Keratinocyte (primary cell): Measurements from ENCODE around the gene PJA1. TPM values are rescaled to one million over a fixed set of nuclear protein-coding genes. Genes with fewer than 3 reads are reported as not detected.

ENCODE experiments used
- DNase-seq: peaks from one replicate; pipeline ENCODE4 v3.0.0-alpha.2; 2011; ENCODE audit warnings: low read depth, missing footprints, low spot score
- FAIRE-seq: peaks from 2 replicates; lab custom pipeline; 2011; peaks lifted over from hg19 to GRCh38; lab: Jason Lieb, UNC
- H2AFZ ChIP-seq: 2 replicates; pipeline ENCODE4 v1.6.0; 2012; ENCODE audit warnings: low read length, control low read depth, inconsistent platforms; ENCODE audit not compliant: control insufficient read depth
- H3K27ac ChIP-seq: 2 replicates; pipeline ENCODE4 v1.5.1; 2011; ENCODE audit warnings: low read length; ENCODE audit not compliant: control insufficient read depth, insufficient read depth
- H3K27me3 ChIP-seq: 3 replicates; pipeline ENCODE4 v1.6.0; 2011; ENCODE audit warnings: low read length; ENCODE audit not compliant: control insufficient read depth, insufficient read depth; ENCODE audit errors: extremely low read depth
- H3K36me3 ChIP-seq, 2 experiments: 2 replicates in 1 of 2; 3 replicates in 1 of 2; pipeline ENCODE4 v1.5.1; 2011; ENCODE audit warnings: low read length in 2 of 2, mild to moderate bottlenecking in 1 of 2; ENCODE audit not compliant: control insufficient read depth in 2 of 2, insufficient read depth in 2 of 2; ENCODE audit errors: extremely low read depth in 1 of 2
- H3K4me1 ChIP-seq: 3 replicates; pipeline ENCODE4 v1.5.1; 2011; ENCODE audit warnings: low read length; ENCODE audit not compliant: control insufficient read depth, insufficient read depth; ENCODE audit errors: extremely low read depth
- H3K4me2 ChIP-seq: 3 replicates; pipeline ENCODE4 v1.6.0; 2011; ENCODE audit warnings: low read depth, low read length; ENCODE audit not compliant: control insufficient read depth, insufficient read depth; ENCODE audit errors: extremely low read depth
- H3K4me3 ChIP-seq, 3 experiments: fragments of 200-600 bp in 1 of 3; sonication (generic) in 1 of 3; 2 replicates in 2 of 3; 3 replicates in 1 of 3; pipeline ENCODE4 v1.5.1; 2011 to 2016; ENCODE audit warnings: low read length in 3 of 3, mild to moderate bottlenecking in 3 of 3, control low read depth in 2 of 3, inconsistent platforms in 1 of 3, low read depth in 1 of 3, mixed read lengths in 1 of 3, mixed run types in 1 of 3, moderate library complexity in 1 of 3; ENCODE audit not compliant: control insufficient read depth in 2 of 3, insufficient read depth in 2 of 3; ENCODE audit errors: extremely low read depth in 1 of 3
- H3K79me2 ChIP-seq: 2 replicates; pipeline ENCODE4 v1.6.0; 2012; ENCODE audit warnings: low read length; ENCODE audit not compliant: control insufficient read depth, insufficient read depth
- H3K9ac ChIP-seq: 3 replicates; pipeline ENCODE4 v1.6.0; 2011; ENCODE audit warnings: low read length; ENCODE audit not compliant: control insufficient read depth, insufficient read depth; ENCODE audit errors: extremely low read depth
- H3K9me1 ChIP-seq: 3 replicates; pipeline ENCODE4 v1.6.0; 2011; ENCODE audit warnings: low read length; ENCODE audit not compliant: control insufficient read depth, insufficient read depth; ENCODE audit errors: extremely low read depth
- H3K9me3 ChIP-seq: 2 replicates; pipeline ENCODE4 v1.5.1; 2012; ENCODE audit warnings: low read depth, low read length; ENCODE audit not compliant: control insufficient read depth
- H4K20me1 ChIP-seq: 3 replicates; pipeline ENCODE4 v1.6.0; 2011; ENCODE audit warnings: low read length; ENCODE audit not compliant: control insufficient read depth, insufficient read depth; ENCODE audit errors: extremely low read depth
- CTCF ChIP-seq, 3 experiments: IDR thresholded peaks in 1 of 3; conservative IDR thresholded peaks in 1 of 3; optimal IDR thresholded peaks in 1 of 3; 2 replicates in 2 of 3; 3 replicates in 1 of 3; pipeline versions ENCODE3 to v1.5.1; 2011; ENCODE audit warnings: low read length in 3 of 3, mild to moderate bottlenecking in 3 of 3, moderate library complexity in 2 of 3, control low read depth in 1 of 3, inconsistent platforms in 1 of 3; ENCODE audit not compliant: insufficient read depth in 2 of 3; ENCODE audit errors: extremely low read depth in 1 of 3
- EZH2 ChIP-seq: IDR thresholded peaks from one replicate; pipeline ENCODE4 v1.6.1; 2012; ENCODE audit warnings: inconsistent platforms, mild to moderate bottlenecking, low read length, moderate library complexity
- dilution Hi-C: fragments of 300-500 bp; cut with MboI; formaldehyde crosslinking; loops from one replicate; pipeline ENCODE4 v1.7.0; 2020; ENCODE audit warnings: low sequenced_read_pairs; ENCODE audit not compliant: extremely low pct_ligation_motif_present
- polyA plus RNA-seq, 5 experiments: library from polyadenylated mRNA; depleted of rRNA in 3 of 5; stranded (reverse) in 3 of 5; stranded (forward) in 1 of 5; unstranded in 1 of 5; fragments of >200 nt; gene quantifications; 1 replicate in 1 of 5; 2 replicates in 3 of 5; 3 replicates in 1 of 5; pipeline versions ENCODE4 v1.2.1 to v1.2.3, GENCODE V29; 2011 to 2012; ENCODE audit warnings: missing spikeins in 2 of 5, low read depth in 1 of 5, low replicate concordance in 1 of 5

Gene PJA1
- polyA plus RNA-seq, 1 donor (not counting 4 experiments of a cell fraction or from before 2014, with no cell fraction given) = 19.2 TPM

GRCh38 chrX:69154051-69154450 is 11.2 kb downstream of the PJA1 start:
- H3K4me3 ChIP-seq = no peak overlapping the region
- H3K9me1 ChIP-seq = no peaks in the 10 kb centered on the region
- dilution Hi-C loops = no loop called here
- DNase-seq = no peak
- H4K20me1 ChIP-seq = no peaks in the 10 kb centered on the region
- no peaks in the 10 kb centered on the region for H3K79me2 ChIP-seq
- no peak overlapping the region for H3K4me2 ChIP-seq
- TF ChIP-seq EZH2 (no peak), CTCF (optimal IDR thresholded peaks at IDR 0.05 in 1 of 3, IDR thresholded peaks at IDR 0.05 in 1 of 3, conservative IDR thresholded peaks at IDR 0.05 in 1 of 3; ENCODE audit: extremely low read depth in 1 of 3, insufficient read depth in 2 of 3, low read length in 3 of 3) (no peak)
- no peaks in the 10 kb centered on the region for H3K36me3 ChIP-seq
- no peak for FAIRE-seq
- H3K27me3 ChIP-seq = no peaks in the 10 kb centered on the region
- peaks cover 18% of the 10 kb centered on the region for H3K4me1 ChIP-seq
- no peak overlapping the region for H3K27ac ChIP-seq
- H3K9ac ChIP-seq = no peak overlapping the region
- no peaks in the 10 kb centered on the region for H3K9me3 ChIP-seq
- no peak overlapping the region for H2AFZ ChIP-seq

GRCh38 chrX:69153060-69153730 is 12.1 kb downstream of the PJA1 start:
- H3K9ac ChIP-seq = no peak overlapping the region
- no peak for DNase-seq
- no peaks in the 10 kb centered on the region for H3K27me3 ChIP-seq
- no peak for FAIRE-seq
- dilution Hi-C loops = no loop called here
- TF ChIP-seq CTCF (optimal IDR thresholded peaks at IDR 0.05 in 1 of 3, IDR thresholded peaks at IDR 0.05 in 1 of 3, conservative IDR thresholded peaks at IDR 0.05 in 1 of 3; ENCODE audit: extremely low read depth in 1 of 3, insufficient read depth in 2 of 3, low read length in 3 of 3) = no peak
- no peak for TF ChIP-seq EZH2
- no peak overlapping the region for H2AFZ ChIP-seq
- no peak overlapping the region for H3K4me3 ChIP-seq
- H3K4me2 ChIP-seq = no peak overlapping the region
- H3K9me1 ChIP-seq = no peaks in the 10 kb centered on the region
- H3K27ac ChIP-seq = no peak overlapping the region
- H3K4me1 ChIP-seq = peaks cover 16% of the 10 kb centered on the region
- no peaks in the 10 kb centered on the region for H3K9me3 ChIP-seq
- H4K20me1 ChIP-seq = no peaks in the 10 kb centered on the region
- H3K79me2 ChIP-seq = no peaks in the 10 kb centered on the region
- no peaks in the 10 kb centered on the region for H3K36me3 ChIP-seq
